ENCODE results near the gene UCP2.

The UCP2 gene

DNA sequence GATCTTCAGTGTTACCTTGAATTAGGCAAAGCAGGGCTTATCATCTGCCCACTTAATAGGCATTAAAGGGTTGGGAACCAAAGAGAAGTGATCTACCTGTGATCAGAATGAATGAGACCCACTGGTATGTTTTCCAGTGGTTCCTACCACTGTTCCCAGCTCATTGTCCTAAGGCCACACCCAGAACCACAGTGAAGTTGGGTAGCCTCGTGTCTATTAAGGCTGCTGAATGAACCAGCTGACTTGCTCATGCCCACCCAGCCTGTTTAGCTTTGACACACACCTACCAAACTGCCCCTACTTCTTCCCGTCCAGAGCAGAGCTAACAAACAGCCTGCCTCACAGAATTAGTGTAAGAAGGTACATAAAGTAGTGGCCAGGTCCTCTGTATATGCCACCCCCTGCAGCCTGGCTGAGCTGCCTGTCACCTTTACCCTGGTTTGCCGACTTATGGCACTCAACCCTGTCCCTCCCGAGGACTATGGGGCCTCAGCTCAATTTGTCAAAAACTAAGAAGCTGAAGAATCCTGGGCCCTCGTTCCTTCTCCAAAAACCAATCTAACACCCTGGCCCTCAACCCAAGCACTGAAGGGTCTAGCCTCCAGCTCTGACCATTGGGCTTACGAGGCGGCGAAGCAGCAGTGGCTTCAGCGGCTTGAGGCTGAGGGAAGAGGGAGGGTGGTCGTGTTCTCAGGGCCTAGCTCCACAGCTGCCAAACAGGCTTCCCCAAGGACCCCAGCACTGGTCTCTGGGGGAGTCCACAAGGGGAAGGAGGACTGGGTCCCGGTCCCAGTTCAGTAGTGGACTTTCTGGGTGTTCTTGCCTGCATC, 9.8 kb downstream of the UCP2 start:
- no peak overlapping the region for H3K4me3 ChIP-seq (ENCODE audit: low read depth, low read length)
- TF ChIP-seq, protein P1, sequence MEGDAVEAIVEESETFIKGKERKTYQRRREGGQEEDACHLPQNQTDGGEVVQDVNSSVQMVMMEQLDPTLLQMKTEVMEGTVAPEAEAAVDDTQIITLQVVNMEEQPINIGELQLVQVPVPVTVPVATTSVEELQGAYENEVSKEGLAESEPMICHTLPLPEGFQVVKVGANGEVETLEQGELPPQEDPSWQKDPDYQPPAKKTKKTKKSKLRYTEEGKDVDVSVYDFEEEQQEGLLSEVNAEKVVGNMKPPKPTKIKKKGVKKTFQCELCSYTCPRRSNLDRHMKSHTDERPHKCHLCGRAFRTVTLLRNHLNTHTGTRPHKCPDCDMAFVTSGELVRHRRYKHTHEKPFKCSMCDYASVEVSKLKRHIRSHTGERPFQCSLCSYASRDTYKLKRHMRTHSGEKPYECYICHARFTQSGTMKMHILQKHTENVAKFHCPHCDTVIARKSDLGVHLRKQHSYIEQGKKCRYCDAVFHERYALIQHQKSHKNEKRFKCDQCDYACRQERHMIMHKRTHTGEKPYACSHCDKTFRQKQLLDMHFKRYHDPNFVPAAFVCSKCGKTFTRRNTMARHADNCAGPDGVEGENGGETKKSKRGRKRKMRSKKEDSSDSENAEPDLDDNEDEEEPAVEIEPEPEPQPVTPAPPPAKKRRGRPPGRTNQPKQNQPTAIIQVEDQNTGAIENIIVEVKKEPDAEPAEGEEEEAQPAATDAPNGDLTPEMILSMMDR (IDR thresholded peaks at IDR 0.05; ENCODE audit: borderline replicate concordance, insufficient read depth, low read depth, low read length), result no peak

DNA sequence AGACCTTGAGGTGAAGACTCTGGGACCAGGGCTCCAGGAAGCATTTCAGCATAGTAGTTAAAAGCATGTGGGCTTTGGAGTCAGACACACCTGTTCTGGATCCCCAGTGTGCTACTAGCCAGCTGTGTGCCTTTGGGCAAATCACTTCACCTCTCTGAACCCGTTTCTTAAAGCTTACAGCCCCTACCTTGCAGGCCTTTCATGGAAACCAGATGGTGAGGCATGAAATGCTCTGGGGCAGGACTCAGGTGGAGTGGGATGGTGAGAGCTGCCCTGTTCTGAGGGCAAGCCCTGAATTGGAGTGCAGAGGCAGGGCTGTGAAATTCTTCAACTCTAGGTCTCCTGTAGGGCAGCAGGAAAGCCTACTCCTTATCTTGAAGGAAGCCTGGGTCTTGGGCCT, 10.5 kb downstream of the UCP2 start:
- TF ChIP-seq, protein P1 (IDR thresholded peaks at IDR 0.05; ENCODE audit: borderline replicate concordance, insufficient read depth, low read depth, low read length), result no peak
- H3K4me3 ChIP-seq (ENCODE audit: low read depth, low read length), result no peak overlapping the region

DNA sequence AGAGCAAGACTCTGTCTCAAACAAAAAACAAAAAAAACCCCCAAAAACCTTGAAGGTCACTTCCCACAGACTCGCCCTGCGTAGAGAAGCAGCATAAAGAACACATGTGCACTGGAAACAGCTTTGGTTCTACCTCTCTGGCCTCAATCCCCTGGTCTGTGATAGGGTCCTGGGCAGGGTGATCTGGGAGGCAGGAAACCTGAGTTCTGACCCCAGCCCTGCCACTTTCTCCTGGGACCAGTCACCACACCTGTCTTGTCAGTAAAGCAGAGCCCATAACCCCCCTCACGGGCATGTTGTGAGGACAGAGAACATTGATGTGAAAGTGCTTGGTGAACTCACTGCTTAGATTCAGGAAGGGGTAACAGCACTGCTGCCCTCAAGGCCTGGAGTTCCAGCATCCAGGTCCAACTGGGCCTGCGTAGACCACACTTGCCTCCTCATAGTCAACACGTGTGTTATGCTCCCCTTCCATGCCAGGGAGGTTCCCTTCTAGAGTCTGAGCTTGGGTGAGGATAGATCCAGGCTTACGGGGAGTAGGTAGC, 11.4 kb downstream of the UCP2 start:
- no peak overlapping the region for H3K4me3 ChIP-seq (ENCODE audit: low read depth, low read length)
- TF ChIP-seq, protein P1 (IDR thresholded peaks at IDR 0.05; ENCODE audit: borderline replicate concordance, insufficient read depth, low read depth, low read length), result no peak

DNA sequence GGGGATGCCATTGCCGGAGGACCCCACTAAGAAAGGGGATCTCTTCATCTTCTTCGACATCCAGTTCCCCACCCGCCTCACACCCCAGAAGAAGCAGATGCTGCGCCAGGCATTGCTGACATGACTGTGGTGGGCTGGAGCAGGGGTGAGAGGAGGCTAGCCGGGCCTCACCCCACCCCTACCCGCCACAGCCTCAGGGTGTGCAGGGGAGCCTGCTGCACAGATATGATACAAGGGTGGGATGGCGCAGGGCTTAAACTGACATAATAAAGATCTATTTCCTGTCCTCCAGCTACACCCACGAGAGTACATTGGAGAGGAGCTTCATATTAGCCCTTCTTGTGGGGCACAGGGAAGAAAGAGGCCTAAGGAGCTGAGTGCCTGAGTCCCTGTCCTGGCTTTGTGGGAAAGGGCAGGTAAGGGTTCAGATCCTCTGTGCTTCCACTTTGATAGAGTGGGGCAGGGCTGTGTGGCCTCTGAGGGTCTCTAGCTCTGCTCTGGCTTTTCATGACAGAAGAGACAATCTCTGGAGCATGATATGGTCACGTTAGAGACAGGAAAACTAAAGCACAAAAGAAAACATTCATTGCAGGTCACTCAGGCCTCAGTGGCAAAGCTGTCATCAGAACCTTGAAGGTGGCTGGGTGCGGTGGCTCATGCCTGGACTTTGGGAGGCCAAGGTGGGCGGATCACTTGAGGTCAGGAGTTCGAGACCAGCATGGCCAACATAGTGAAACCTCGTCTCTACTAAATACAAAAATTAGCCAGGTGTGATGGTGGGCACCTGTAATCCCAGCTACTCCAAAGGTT, 12.4 kb downstream of the UCP2 start:
- H3K4me3 ChIP-seq (ENCODE audit: low read depth, low read length), result no peak overlapping the region

DNA sequence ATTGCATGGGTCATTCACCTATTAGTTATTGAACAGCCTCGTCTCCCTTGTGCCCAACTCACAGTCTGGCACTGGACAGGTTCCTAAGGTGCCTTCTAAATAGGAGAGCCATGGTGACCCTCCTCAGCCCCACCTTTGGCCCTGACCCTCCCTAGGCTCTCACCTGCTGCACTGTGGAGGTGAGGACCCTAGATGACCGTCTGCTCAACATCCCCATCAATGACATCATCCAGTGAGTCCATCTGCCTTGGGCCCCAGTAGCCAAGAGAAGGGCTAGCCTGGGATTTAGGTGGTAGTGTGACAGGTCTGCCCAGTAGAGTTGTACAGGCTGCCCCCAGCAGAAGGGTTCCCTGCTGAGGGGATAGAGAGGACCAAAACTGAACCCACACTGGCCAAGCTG, 13.6 kb downstream of the UCP2 start:
- TF ChIP-seq, protein P1 (IDR thresholded peaks at IDR 0.05; ENCODE audit: borderline replicate concordance, insufficient read depth, low read depth, low read length), result no peak
- no peak overlapping the region for H3K4me3 ChIP-seq (ENCODE audit: low read depth, low read length)

More for the DNA sequence above, 12.4 kb downstream of the UCP2 start:
- TF ChIP-seq, protein P1 (IDR thresholded peaks at IDR 0.05; ENCODE audit: borderline replicate concordance, insufficient read depth, low read depth, low read length), result no peak

DNA sequence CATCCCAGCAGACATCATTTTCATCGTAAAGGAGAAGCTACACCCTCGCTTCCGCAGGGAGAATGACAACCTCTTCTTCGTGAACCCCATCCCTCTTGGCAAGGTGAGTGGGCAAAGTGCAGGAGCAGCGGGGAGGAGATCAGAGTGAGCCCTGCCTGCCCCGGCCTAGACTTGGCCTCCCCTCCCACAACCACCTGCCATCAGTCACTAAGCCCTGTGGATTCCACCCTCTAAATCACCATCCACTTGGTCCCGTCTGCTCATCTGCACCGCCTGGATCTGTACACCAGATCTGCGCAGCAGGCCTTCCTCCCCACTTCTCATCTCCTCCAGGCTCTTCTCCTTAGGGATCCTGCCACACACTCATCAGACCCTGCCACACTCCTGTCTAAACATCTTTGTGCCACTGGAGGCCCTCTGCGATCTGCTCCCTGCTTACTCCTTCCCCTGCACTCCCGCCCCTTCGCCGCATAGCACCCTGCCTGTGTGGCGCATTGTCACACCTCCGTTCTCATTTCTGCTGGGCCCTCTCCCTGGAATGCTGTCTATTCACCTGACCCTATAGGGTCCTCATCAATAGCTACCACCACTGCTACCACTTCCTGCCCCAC, 14.2 kb downstream of the UCP2 start:
- no peak overlapping the region for H3K4me3 ChIP-seq (ENCODE audit: low read depth, low read length)
- TF ChIP-seq, protein P1 (IDR thresholded peaks at IDR 0.05; ENCODE audit: borderline replicate concordance, insufficient read depth, low read depth, low read length), result no peak
